C4-2B (cell line): ENCODE measurements around the gene TBC1D12.
A peak's percentile ranks its signal among the peaks of the same experiment; 100 is the strongest.

Experiments
- H3K27ac ChIP-seq: fragments of 450-650 bp; 2 replicates; pipeline ENCODE4 v1.5.1; 2017
- CTCF ChIP-seq: fragments of 450-650 bp; conservative IDR thresholded peaks from 2 replicates; pipeline ENCODE4 v1.5.1; 2017; ENCODE audit warnings: mild to moderate bottlenecking
- ZFX ChIP-seq: fragments of 450-650 bp; IDR thresholded peaks from 2 replicates; pipeline ENCODE4 v1.6.1; 2017

Gene TBC1D12

GRCh38 chr10:94397549-94398370 is 4.6 kb upstream of the TBC1D12 start:
- H3K27ac ChIP-seq: no peak overlapping the region
- TF ChIP-seq CTCF (no peak), ZFX (no peak)

DNA sequence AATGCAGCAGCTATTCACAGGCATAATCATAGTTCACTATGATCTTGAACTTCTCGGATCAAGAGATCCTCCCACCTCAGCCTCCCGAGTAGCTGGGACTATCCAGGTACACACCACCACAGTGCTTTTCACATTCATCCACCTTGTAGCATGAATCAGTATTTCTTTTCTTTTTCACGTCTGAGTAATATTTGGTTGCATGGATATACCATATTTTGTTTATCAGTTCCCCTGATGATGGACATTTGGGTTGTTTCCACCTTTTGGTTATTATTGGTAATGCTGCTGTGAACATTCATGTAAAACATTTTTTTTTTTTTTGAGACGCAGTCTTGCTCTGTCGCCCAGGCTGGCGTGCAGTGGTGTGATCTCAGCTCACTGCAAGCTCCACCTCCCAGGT is 3.6 kb upstream of the TBC1D12 start:
- TF ChIP-seq ZFX (no peak), CTCF (no peak)
- no peak overlapping the region for H3K27ac ChIP-seq

- no peak for TF ChIP-seq CTCF
- peak; percentile 77 for TF ChIP-seq ZFX
- peak overlapping the region; percentile 97 for H3K27ac ChIP-seq
Observed at GRCh38 chr10:94402843-94403379, 570 bp downstream of the TBC1D12 start.

DNA sequence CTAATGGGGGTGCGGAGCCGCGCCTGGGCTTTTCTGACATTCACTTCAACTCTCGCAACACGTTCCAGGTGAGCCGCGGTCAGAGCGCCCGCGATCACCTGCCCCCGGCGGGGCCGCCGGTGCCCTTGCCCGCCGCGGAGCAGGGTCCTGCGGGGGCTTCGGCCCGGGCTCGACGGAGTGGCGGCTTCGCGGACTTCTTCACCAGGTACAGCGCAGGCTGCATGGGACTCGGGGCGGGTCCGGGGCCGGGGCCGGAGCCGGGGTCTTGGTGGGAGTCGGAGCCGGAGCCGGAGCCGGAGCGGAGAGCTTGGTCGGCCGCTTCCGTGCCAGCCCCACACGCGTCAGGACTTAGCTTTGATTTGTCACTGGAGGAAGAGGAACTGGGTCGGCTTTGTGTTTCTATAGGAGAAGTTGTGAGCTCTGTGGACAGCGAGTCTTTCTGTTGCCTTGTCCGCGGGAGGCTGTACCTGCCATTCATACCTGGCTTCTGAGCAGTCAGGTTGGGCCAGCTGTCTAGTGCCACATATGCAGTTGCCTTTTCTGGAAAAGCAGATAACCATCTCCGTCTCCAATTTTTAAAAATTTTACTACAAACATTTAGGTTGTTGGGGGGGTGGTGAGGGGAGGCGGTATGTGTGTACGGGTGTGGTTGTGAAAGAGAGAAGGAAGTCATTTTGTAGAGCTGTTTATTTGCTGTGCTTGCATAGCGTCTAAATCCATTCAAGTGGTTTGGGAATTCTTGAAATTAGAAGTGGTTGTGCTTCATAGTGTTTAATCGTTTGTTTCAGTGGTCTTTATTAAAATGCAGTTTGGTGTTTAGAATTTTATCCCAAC is 1.3 kb downstream of the TBC1D12 start:
- peak overlapping the region; percentile 97 for H3K27ac ChIP-seq
- TF ChIP-seq ZFX: no peak
- TF ChIP-seq CTCF: no peak

DNA sequence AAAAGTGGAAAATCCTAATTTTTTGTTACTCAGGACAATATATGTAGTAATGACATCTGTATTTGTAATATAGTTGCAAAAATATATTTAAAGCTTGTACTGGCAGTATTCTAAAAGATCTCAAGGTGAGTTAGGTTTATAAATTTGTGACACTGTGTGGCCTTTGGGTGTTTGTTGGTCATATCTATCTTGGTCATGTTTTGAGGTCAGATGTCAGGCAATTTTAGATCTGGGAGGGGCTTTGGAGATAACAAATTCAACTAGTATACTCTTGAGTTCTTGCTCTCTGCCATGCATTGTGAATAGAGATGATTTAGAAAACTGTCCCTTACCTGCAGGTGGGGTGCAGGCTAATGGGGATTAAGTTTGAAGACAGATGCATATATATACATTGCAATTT is 3.1 kb downstream of the TBC1D12 start:
- TF ChIP-seq ZFX (no peak), CTCF (no peak)
- H3K27ac ChIP-seq: no peak overlapping the region

DNA sequence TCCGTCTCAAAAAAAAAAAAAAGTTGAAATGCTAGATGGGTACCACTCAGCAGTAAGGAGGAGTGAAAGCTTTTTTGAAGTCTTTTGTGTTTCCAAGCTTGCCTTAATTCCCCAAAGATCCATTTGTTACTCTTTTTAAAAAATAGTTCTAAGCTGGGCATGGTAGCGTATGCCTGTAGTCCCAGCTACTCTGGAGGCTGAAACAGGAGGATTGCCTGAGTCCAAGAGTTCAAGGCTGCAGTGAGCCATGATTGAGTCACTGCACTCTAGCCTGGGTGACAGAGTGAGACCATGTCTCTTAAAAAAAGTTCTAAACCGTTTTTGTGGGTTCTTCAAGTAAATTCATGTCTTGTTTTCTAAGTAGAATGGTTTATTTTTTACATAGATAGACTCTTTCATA is 5.3 kb downstream of the TBC1D12 start:
- TF ChIP-seq ZFX (no peak), CTCF (no peak)
- no peak overlapping the region for H3K27ac ChIP-seq
